ENCODE data around the gene PIM3. TPM values are rescaled to one million over a fixed set of nuclear protein-coding genes. Genes with fewer than 3 reads are reported as not detected.

PIM3 gene
- total and polyA plus RNA-seq, 10 of the 15 experiments (the other 5 are each of a cell fraction or from before 2014, with no cell fraction given) = 0.31 to 60.8 (median 12.4) TPM

GRCh38 chr22:49965091-49966040 is 4.8 kb downstream of the PIM3 start (continued):
- TF ChIP-seq, protein P1, sequence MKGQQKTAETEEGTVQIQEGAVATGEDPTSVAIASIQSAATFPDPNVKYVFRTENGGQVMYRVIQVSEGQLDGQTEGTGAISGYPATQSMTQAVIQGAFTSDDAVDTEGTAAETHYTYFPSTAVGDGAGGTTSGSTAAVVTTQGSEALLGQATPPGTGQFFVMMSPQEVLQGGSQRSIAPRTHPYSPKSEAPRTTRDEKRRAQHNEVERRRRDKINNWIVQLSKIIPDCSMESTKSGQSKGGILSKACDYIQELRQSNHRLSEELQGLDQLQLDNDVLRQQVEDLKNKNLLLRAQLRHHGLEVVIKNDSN (IDR thresholded peaks at IDR 0.05; ENCODE audit: borderline replicate concordance, extremely low read length, insufficient read depth, low read depth, low read length) = no peak
- TF ChIP-seq RUNX3 (IDR thresholded peaks at IDR 0.05; ENCODE audit: low read length) = no peak
- no peak for TF ChIP-seq BRCA1 (IDR thresholded peaks at IDR 0.05; ENCODE audit: low read depth, low read length)
- TF ChIP-seq FOXM1 (IDR thresholded peaks at IDR 0.05; ENCODE audit: low read depth, low read length) = no peak
- TF ChIP-seq KAT2A (conservative IDR thresholded peaks at IDR 0.05; ENCODE audit: control insufficient read depth, low read depth, low read length) = no peak
- no peak for TF ChIP-seq YBX1 (IDR thresholded peaks at IDR 0.05)
- TF ChIP-seq STAT1 (conservative IDR thresholded peaks at IDR 0.05) = no peak
- no peak for TF ChIP-seq IKZF2 (IDR thresholded peaks at IDR 0.05)
- TF ChIP-seq, protein P2, sequence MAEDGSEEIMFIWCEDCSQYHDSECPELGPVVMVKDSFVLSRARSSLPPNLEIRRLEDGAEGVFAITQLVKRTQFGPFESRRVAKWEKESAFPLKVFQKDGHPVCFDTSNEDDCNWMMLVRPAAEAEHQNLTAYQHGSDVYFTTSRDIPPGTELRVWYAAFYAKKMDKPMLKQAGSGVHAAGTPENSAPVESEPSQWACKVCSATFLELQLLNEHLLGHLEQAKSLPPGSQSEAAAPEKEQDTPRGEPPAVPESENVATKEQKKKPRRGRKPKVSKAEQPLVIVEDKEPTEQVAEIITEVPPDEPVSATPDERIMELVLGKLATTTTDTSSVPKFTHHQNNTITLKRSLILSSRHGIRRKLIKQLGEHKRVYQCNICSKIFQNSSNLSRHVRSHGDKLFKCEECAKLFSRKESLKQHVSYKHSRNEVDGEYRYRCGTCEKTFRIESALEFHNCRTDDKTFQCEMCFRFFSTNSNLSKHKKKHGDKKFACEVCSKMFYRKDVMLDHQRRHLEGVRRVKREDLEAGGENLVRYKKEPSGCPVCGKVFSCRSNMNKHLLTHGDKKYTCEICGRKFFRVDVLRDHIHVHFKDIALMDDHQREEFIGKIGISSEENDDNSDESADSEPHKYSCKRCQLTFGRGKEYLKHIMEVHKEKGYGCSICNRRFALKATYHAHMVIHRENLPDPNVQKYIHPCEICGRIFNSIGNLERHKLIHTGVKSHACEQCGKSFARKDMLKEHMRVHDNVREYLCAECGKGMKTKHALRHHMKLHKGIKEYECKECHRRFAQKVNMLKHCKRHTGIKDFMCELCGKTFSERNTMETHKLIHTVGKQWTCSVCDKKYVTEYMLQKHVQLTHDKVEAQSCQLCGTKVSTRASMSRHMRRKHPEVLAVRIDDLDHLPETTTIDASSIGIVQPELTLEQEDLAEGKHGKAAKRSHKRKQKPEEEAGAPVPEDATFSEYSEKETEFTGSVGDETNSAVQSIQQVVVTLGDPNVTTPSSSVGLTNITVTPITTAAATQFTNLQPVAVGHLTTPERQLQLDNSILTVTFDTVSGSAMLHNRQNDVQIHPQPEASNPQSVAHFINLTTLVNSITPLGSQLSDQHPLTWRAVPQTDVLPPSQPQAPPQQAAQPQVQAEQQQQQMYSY (CRISPR knock-in tag; IDR thresholded peaks at IDR 0.05) = no peak
- TF ChIP-seq SMAD1 (IDR thresholded peaks at IDR 0.05; ENCODE audit: low read depth, partially characterized antibody) = no peak
- no peak for TF ChIP-seq HSF1 (IDR thresholded peaks at IDR 0.05; ENCODE audit: low read depth, low read length)
- TF ChIP-seq TAF1 (IDR thresholded peaks at IDR 0.05; ENCODE audit: borderline replicate concordance, low read depth, low read length) = no peak
- TF ChIP-seq IRF5 (IDR thresholded peaks at IDR 0.05; ENCODE audit: borderline replicate concordance) = no peak
- TF ChIP-seq POU2F2 (IDR thresholded peaks at IDR 0.05; ENCODE audit: borderline replicate concordance, low read depth, low read length) = no peak; the same call in 2 of the 3 replicates
- TF ChIP-seq RB1 (IDR thresholded peaks at IDR 0.05; ENCODE audit: borderline replicate concordance) = no peak
- no peak for TF ChIP-seq CHD4 (IDR thresholded peaks at IDR 0.05)
- no peak for TF ChIP-seq PML (IDR thresholded peaks at IDR 0.05; ENCODE audit: low read length)
